Measurements from ENCODE around the gene HCK.

HCK gene

GRCh38 chr20:32052090-32052777 lies at the start of gene HCK:
HCK (plus strand) TSS chr20:32052242.
- DNase-seq: peak; percentile 30

GRCh38 chr20:32003325-32003724 lies 48.7 kb upstream of the HCK start:
- DNase-seq: no peak

DNA sequence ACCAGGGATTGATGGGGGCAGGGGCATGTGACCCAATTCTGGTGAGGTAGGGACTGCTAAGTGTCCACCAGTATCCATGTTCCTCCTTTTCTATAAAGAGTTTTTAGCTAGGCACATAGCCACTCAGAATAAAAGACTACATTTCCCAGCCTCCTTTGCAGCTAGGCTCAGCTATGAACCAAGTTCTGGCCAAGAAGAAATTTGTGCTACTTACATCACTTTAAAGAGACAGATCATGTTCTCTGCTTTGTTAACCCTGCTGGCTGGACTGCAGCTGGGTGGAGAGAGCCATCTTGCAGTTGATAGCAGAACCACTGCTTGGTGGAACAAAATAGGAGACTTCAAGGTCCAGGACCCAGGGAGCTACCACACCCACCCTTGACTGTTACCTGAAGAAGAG lies 47.1 kb upstream of the HCK start:
- no peak for DNase-seq

DNA sequence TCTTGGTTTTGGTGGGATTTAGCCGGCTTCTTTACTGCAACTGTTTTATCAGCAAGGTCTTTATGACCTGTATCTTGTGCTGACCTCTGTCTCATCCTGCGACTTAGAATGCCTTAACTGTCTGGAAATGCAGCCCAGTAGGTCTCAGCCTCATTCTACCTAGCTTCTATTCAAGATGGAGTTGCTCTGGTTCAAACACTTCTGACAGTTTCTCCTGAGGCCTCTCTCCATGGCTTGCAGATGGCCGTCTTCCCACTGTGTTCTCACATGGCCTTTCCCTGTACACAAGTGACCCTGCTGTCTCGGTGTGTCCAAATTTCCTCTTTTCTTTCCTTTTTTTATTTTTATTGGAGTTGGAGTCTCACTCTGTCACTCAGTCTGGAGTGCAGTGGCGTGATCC lies 46.0 kb upstream of the HCK start:
- DNase-seq: no peak

GRCh38 chr20:32006841-32007786 lies 44.9 kb upstream of the HCK start:
- DNase-seq: no peak

GRCh38 chr20:32007787-32008616 lies 44.0 kb upstream of the HCK start:
- DNase-seq: no peak

DNA sequence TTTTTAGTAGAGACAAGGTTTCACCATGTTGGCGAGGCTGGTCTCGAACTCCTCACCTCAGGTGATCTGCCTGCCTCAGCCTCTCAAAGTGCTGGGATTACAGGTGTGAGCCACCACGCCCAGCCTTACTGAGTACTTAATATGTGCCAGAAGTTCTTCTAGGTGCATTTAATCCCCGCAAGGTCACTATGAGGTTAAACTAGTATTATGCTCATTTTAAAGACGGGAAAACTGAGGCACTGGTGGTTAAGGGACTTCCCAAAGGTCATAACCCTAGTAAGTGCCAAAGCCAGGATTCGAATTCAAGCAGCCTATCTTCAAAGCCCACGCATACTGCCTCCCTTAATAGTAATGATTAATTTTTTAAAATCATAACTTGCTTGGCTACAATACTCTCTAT lies 42.5 kb upstream of the HCK start:
- no peak for DNase-seq

DNA sequence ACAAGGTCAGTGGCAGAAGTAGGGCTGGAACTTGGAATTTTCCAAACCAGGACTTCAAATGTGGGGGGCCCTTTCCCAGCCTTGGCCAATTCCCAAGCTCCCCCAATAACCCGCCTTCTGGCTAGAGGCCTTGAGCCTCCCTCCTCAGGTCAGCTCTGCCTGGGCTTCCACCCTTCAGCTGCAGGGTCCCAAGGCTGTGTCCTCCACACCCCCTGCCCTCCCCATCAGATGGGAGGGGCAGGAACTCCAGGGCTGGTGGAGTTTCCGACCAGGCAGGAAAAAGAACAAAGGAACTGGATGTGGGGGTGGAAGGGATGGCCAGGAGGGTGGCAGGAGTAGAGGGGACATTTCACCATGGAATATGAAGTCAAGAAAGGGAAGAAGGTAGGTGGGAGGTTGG lies 41.9 kb upstream of the HCK start, which contains the start of gene CCM2L:
TSS of gene CCM2L (plus strand) at position 338 of the 400 bp plus-strand sequence. CDS start at position 355, 17 bp downstream.
- no peak for DNase-seq

DNA sequence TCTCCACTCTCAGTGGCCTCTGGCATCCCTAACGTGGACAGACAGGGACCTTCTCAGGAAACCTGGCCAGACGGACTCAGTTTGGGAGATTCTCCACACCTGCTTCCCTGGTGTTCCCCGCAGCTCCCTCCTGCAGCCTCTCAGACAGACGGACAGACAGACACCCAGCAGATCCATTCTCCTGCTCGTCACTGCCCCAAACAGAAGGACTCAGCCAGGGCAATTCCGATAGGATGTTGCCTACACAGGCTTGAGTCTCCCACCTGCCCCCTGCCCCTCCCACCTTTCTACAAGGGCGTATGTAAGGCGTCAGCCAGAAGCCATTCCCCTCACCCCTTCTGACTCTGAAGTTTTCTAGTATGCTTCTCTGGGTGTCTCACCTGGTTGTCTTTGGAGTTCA lies 41.4 kb upstream of the HCK start:
- no peak for DNase-seq

- DNase-seq: no peak
These were observed 39.8 kb upstream of the HCK start for GRCh38 chr20:32012159-32012688.

DNA sequence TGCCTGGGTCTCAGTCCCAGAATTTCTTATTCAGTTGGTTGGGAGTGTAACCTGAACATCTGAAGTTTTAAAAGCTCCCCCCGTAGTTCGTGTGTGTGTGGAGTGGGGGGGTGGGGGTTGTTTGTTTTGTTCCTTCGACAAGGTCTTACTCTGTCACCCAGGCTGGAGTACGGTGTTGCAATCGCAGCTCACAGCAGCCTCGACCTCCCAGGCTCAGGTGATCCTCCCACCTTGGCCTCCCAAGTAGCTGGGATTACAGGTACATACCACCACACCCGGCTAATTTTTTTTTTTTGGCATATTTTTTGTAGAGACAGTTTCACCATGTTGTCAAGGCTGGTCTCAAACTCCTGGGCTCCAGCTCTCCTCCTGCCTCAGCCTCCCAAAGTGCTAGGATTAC lies 38.7 kb upstream of the HCK start:
- DNase-seq: no peak

DNA sequence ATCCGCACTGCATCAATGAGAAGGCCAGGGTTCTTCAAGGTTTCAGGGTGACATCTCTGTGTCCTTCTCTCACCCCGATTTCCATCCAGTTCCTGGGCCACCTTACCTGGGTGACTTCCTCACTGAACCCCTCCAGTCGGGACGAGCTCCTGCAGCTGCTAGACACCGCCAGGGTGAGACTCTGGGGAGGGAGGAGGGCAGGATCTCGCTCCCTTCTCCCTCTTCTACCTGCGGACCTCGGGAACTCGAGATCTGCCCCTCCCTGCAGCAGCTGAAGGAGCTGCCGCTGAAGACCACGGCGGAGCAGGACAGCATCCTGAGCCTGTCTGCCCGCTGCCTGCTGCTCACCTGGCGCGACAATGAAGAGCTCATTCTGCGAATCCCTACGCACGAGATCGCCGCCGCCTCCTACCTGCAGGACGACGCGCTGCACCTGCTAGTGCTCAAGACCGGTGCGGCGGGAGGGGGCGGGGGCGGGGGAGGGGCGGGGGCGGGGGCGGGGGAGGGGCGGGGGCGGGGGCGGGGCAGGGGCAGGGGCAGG lies 34.3 kb upstream of the HCK start:
- no peak for DNase-seq

- DNase-seq: peak; percentile 86
These were observed 33.5 kb upstream of the HCK start for GRCh38 chr20:32018269-32019155.

GRCh38 chr20:32019156-32019510 lies 32.9 kb upstream of the HCK start:
- peak; percentile 53 for DNase-seq

GRCh38 chr20:32019563-32020463 lies 32.2 kb upstream of the HCK start:
- no peak for DNase-seq

DNA sequence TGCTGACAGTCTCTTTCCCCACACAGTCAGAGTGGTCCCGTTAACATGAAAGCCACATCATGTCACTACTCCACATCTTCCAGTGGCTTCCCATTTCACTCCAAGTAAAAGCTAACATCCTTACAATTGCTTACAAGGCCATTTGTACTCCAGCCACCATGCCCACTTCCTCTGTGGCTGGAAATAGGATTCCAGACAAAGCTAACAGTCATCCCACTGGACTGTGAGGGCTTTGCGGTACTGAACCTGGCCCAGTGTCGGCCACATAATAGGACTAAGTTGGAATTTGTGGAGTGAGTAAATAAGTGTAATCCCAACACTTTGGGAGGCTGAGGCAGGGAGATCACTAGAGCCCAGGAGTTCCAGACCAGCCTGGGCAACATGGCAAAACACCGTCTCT lies 31.0 kb upstream of the HCK start:
- no peak for DNase-seq

DNA sequence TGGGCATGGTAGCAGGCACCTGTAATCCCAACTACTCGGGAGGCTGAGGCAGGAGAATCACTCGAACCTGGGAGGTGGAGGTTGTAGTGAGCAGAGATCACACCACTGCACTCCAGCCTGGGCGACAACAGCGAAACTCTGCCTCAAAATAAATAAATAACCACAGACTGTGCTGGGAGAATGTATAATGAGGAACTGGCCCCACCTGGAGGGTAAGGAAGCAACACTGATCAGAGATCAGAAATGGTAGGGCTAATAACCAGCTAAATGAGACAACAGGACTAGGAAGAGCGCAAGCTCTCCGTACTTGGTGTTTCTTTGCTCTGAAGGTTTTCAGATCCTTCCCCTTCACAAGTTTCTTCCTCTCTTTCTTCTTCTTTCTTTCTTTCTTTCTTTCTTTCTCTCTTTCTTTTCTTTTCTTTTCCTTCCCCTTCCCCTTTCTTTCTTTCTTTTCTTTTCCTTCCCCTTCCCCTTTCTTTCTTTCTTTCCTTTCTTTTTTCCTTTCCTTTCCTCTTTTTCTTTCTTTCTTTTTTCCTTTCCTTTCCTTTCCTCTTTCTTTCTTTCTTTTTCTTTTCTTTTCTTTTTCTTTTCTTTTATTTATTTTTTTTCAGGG lies 27.3 kb upstream of the HCK start:
- no peak for DNase-seq

- DNase-seq: no peak
These were observed 24.4 kb upstream of the HCK start for GRCh38 chr20:32027643-32028042.

- DNase-seq: peak; percentile 73
These were observed 23.2 kb upstream of the HCK start for GRCh38 chr20:32028647-32029372.

All from eye (tissue), 1 donor.